BJ (cell line): Measurements from ENCODE around the gene ADGRG2. TPM values are rescaled to one million over a fixed set of nuclear protein-coding genes. Genes with fewer than 3 reads are reported as not detected.

ENCODE experiments used
- CTCF ChIA-PET: fragments of 350-600 bp; formaldehyde crosslinking; extraction: SDS; loops from one replicate; lab custom pipeline; 2021; ENCODE audit warnings: antibody characterized with exemption, inconsistent platforms; lab: Yijun Ruan, JAX
- POLR2A ChIA-PET: fragments of 300-600 bp; sonication (Branson Sonifier 250); formaldehyde crosslinking; extraction: SDS; loops from one replicate; lab custom pipeline; 2021; ENCODE audit warnings: antibody characterized with exemption; lab: Charles Lee
- DNase-seq: peaks from one replicate; pipeline ENCODE4 v3.0.0-alpha.2; 2011; ENCODE audit warnings: low read depth
- H3K27me3 ChIP-seq: 2 replicates; pipeline ENCODE4 v1.6.0; 2011; ENCODE audit warnings: low read length; ENCODE audit not compliant: control insufficient read depth, insufficient read depth
- H3K36me3 ChIP-seq: 2 replicates; pipeline ENCODE4 v1.5.1; 2011; ENCODE audit warnings: low read length; ENCODE audit not compliant: control insufficient read depth, insufficient read depth
- H3K4me3 ChIP-seq: 2 replicates; pipeline ENCODE4 v1.5.1; 2011; ENCODE audit warnings: low read depth, mild to moderate bottlenecking, control low read depth, low read length
- polyA plus RNA-seq: library from polyadenylated mRNA; depleted of rRNA; stranded (reverse); fragments of >200 nt; gene quantifications from 2 replicates; pipeline ENCODE4 v1.2.3, GENCODE V29; 2011; rRNA removed
- TF ChIP-seq, protein P1 (sequence below): IDR thresholded peaks from 2 replicates; pipeline ENCODE4 v1.5.1; 2011; ENCODE audit warnings: low read depth, mild to moderate bottlenecking, control low read depth, inconsistent platforms, low read length, moderate library complexity; ENCODE audit not compliant: insufficient read depth

The ADGRG2 gene
- polyA plus RNA-seq, 1 experiment, result 0.05 TPM

DNA sequence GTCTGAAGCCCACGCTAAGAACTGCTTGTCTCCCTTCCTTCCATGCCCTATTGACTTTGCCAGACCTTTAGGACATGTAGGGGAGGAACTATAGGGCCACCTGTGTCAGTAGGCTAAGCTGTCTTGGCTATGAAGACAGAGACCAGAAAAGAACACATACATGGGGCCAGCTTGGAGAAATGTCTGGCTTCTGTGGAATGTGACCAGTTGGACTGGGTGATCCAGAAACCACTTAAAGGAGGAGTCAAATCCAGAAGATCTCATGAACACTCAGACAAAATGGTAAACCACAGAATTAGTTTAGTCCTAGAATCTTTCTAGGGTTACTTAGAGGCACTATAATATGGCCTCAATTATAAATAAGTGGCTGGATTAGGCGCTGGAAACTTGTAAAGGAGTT, 180.4 kb downstream of the ADGRG2 start:
- no peak for DNase-seq
- TF ChIP-seq, protein P1, sequence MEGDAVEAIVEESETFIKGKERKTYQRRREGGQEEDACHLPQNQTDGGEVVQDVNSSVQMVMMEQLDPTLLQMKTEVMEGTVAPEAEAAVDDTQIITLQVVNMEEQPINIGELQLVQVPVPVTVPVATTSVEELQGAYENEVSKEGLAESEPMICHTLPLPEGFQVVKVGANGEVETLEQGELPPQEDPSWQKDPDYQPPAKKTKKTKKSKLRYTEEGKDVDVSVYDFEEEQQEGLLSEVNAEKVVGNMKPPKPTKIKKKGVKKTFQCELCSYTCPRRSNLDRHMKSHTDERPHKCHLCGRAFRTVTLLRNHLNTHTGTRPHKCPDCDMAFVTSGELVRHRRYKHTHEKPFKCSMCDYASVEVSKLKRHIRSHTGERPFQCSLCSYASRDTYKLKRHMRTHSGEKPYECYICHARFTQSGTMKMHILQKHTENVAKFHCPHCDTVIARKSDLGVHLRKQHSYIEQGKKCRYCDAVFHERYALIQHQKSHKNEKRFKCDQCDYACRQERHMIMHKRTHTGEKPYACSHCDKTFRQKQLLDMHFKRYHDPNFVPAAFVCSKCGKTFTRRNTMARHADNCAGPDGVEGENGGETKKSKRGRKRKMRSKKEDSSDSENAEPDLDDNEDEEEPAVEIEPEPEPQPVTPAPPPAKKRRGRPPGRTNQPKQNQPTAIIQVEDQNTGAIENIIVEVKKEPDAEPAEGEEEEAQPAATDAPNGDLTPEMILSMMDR, result no peak
- CTCF ChIA-PET, result interaction anchor here (1.3 to 1.5 kb wide), 2 partner anchors 8 to 10 kb away, joined by 4 to 5 read pairs; no protein-coding TSS in a partner anchor
- Histone ChIP-seq H3K27me3 (no peaks in the 10 kb centered on the region), H3K36me3 (peaks cover 3% of the 10 kb centered on the region), H3K4me3 (no peak overlapping the region)
- POLR2A ChIA-PET, result no interaction called here

Other genes with a start within 250 kb of the ADGRG2 start
- gene PHKA2, start 138.4 kb downstream of the ADGRG2 start, polyA plus RNA-seq, result 15.6 and 23.1 TPM in 2 replicates
- gene PDHA1, start 221.5 kb upstream of the ADGRG2 start, polyA plus RNA-seq, result 113 and 135 TPM in 2 replicates